ENCODE results near the gene TMPRSS11D.
A peak's percentile ranks its signal among the peaks of the same experiment; 100 is the strongest.

TMPRSS11D gene

GRCh38 chr4:67911141-67911540, 27.3 kb upstream of the TMPRSS11D start:
- no peak for TF ChIP-seq CTCF (IDR thresholded peaks at IDR 0.05; ENCODE audit: low read depth, low read length)
- no peak overlapping the region for H3K4me3 ChIP-seq (ENCODE audit: low read depth, low read length)

GRCh38 chr4:67910585-67910905, 26.7 kb upstream of the TMPRSS11D start:
- TF ChIP-seq CTCF (IDR thresholded peaks at IDR 0.05; ENCODE audit: low read depth, low read length), result no peak
- Histone ChIP-seq H3K4me1 (no peaks in the 10 kb centered on the region), H3K27me3 (no peaks in the 10 kb centered on the region), H3K9me3 (no peaks in the 10 kb centered on the region), H3K36me3 (no peaks in the 10 kb centered on the region), H3K4me3 (ENCODE audit: low read depth, low read length) (no peak overlapping the region)
- DNase-seq, result no peak

More at GRCh38 chr4:67911141-67911540, 27.3 kb upstream of the TMPRSS11D start:
- H3K27me3 ChIP-seq, result no peaks in the 10 kb centered on the region
- DNase-seq, result no peak
- H3K36me3 ChIP-seq, result no peaks in the 10 kb centered on the region
- no peaks in the 10 kb centered on the region for H3K9me3 ChIP-seq
- no peaks in the 10 kb centered on the region for H3K4me1 ChIP-seq

DNA sequence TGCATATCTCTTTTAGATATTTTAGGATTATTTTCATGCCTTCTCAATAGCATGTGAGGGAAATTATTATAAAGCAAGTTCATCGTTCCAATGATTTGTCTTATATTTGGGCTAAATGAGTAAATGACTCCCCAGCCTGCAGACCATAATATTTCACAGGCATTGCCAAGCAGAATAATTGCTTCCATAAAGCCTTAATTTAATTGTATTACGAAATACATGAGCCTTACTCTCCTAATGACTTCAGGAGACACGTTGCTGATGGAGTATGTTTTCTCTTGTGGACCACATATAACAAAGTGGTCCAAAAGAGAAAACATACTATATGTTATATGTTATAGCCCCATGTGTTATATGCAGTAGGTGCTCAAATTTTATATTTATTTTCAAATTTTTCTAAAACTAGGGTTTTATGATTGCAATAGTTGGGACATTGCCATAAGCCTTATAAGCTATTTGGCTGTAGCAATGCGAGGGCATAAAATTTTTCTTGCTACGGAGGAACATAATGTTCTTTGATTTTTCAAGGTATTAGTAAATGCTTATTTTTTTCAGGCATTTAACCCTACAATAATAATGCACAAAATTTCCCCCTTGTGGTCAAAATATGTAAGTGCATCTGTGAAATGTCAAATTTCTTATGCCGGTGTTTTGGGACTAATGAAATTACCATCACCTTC, 26.2 kb upstream of the TMPRSS11D start:
- no peak for DNase-seq
- Histone ChIP-seq H3K27me3 (no peaks in the 10 kb centered on the region), H3K36me3 (no peaks in the 10 kb centered on the region), H3K4me3 (ENCODE audit: low read depth, low read length) (no peak overlapping the region), H3K9me3 (no peaks in the 10 kb centered on the region), H3K4me1 (no peaks in the 10 kb centered on the region)
- peak; percentile 57 for TF ChIP-seq CTCF (IDR thresholded peaks at IDR 0.05; ENCODE audit: low read depth, low read length)

DNA sequence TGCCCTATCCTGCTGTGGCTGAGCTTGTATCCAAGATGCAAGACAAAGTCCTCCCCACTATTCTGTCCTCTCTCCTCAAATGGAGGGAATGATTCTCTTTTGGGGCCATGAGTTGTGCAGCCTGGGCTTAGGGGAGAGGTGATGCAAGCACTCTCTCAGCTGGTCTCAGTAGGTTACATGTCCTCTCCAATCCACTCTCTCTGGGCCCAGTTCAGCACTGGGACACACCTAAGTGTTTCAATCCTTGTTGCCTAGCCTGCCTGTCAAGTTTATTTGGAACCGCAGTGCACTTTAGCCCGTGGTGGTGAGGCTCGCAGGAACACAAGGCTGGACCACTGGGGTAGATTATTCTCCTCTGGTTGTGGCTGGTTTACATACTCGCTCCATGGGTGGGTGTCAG, 23.8 kb upstream of the TMPRSS11D start:
- Histone ChIP-seq H3K27me3 (no peaks in the 10 kb centered on the region), H3K9me3 (no peaks in the 10 kb centered on the region), H3K36me3 (no peaks in the 10 kb centered on the region), H3K4me1 (no peaks in the 10 kb centered on the region), H3K4me3 (ENCODE audit: low read depth, low read length) (no peak overlapping the region)
- no peak for DNase-seq
- no peak for TF ChIP-seq CTCF (IDR thresholded peaks at IDR 0.05; ENCODE audit: low read depth, low read length)

- no peak for DNase-seq
- Histone ChIP-seq H3K36me3 (no peaks in the 10 kb centered on the region), H3K9me3 (no peaks in the 10 kb centered on the region), H3K4me3 (ENCODE audit: low read depth, low read length) (no peak overlapping the region), H3K4me1 (no peaks in the 10 kb centered on the region), H3K27me3 (no peaks in the 10 kb centered on the region)
- no peak for TF ChIP-seq CTCF (IDR thresholded peaks at IDR 0.05; ENCODE audit: low read depth, low read length)
Observed at GRCh38 chr4:67899096-67899495, 15.3 kb upstream of the TMPRSS11D start.

- H3K4me1 ChIP-seq, result no peaks in the 10 kb centered on the region
- H3K9me3 ChIP-seq, result no peaks in the 10 kb centered on the region
- DNase-seq, result no peak
- H3K27me3 ChIP-seq, result no peaks in the 10 kb centered on the region
- H3K4me3 ChIP-seq (ENCODE audit: low read depth, low read length), result no peak overlapping the region
- TF ChIP-seq CTCF (IDR thresholded peaks at IDR 0.05; ENCODE audit: low read depth, low read length), result no peak
- no peaks in the 10 kb centered on the region for H3K36me3 ChIP-seq
Observed at GRCh38 chr4:67897686-67898085, 13.9 kb upstream of the TMPRSS11D start.

Data from BE2C (cell line).